HCT116 (cell line): ENCODE results near the gene MAN2B1. TPM values are rescaled to one million over a fixed set of nuclear protein-coding genes. Genes with fewer than 3 reads are reported as not detected.

Experiments
- ATAC-seq: fragments of 200-7000 bp; cut with Tn5 transposase; 2 replicates; pipeline ENCODE4 v1.9.1; 2020; ENCODE audit warnings: mild to moderate bottlenecking, moderate library complexity
- BruUV-seq: library from RNA; stranded (reverse); fragments of 400-500 nt; replicated peaks from 2 replicates; lab custom pipeline; 2021; lab: Mats Ljungman, UMichigan
- CTCF ChIA-PET: fragments of 300-600 bp; sonication (Branson Sonifier 250); formaldehyde crosslinking; loops from one replicate; lab custom pipeline; 2021; ENCODE audit warnings: antibody characterized with exemption; lab: Charles Lee
- POLR2A ChIA-PET: fragments of 300-600, 350-600 bp; sonication (Branson Sonifier 250); formaldehyde crosslinking; loops from one replicate; lab custom pipeline; 2021; ENCODE audit warnings: antibody characterized with exemption; lab: Charles Lee
- RAD21 ChIA-PET, 2 experiments: fragments of 300-600 bp; sonication (Branson Sonifier 250); formaldehyde crosslinking; loops; one replicate each; lab custom pipeline; 2023; ENCODE audit warnings: low total read pairs in 2 of 2; ENCODE audit not compliant: uncharacterized antibody in 2 of 2, unreplicated experiment in 2 of 2, low non-redundant PET in 1 of 2; lab: Charles Lee
- DNase-seq: peaks from one replicate; pipeline ENCODE4 v3.0.0-alpha.2; 2010; ENCODE audit warnings: low read depth, low spot score
- H2AFZ ChIP-seq: fragments of 200-600 bp; shearing (Covaris generic), sonication (generic); 2 replicates; pipeline ENCODE4 v1.6.1; 2017; ENCODE audit warnings: low read depth, mixed run types, mixed read lengths, antibody characterized with exemption, low read length; ENCODE audit not compliant: poor library complexity, severe bottlenecking
- H3K27ac ChIP-seq: 2 replicates; pipeline ENCODE4 v1.5.1; 2012; ENCODE audit warnings: low read depth, low read length
- H3K27me3 ChIP-seq: fragments of 200-600 bp; sonication (generic); 2 replicates; pipeline ENCODE4 v1.6.1; 2016; ENCODE audit warnings: mixed run types, low read length, mixed read lengths; ENCODE audit not compliant: insufficient read depth
- H3K36me3 ChIP-seq, 2 experiments: fragments of 200-500 bp in 1 of 2; fragments of 200-600 bp in 1 of 2; sonication (Bioruptor generic) in 1 of 2; sonication (generic) in 1 of 2; 2 replicates each; pipeline versions ENCODE4 v1.5.1 to v1.6.1; 2014 to 2016; ENCODE audit warnings: low read length in 2 of 2, inconsistent platforms in 1 of 2, mixed read lengths in 1 of 2, mixed run types in 1 of 2; ENCODE audit not compliant: insufficient read depth in 2 of 2, control insufficient read depth in 1 of 2
- H3K4me1 ChIP-seq, 2 experiments: fragments of 200-600 bp in 1 of 2; sonication (generic) in 1 of 2; 2 replicates each; pipeline versions ENCODE4 v1.5.1 to v1.6.1; 2012 to 2017; ENCODE audit warnings: low read length in 2 of 2, inconsistent platforms in 1 of 2, mild to moderate bottlenecking in 1 of 2, mixed read lengths in 1 of 2, mixed run types in 1 of 2, moderate library complexity in 1 of 2; ENCODE audit not compliant: insufficient read depth in 2 of 2, control insufficient read depth in 1 of 2
- H3K4me2 ChIP-seq: fragments of 200-600 bp; sonication (generic); 2 replicates; pipeline ENCODE4 v1.6.1; 2017; ENCODE audit warnings: mixed run types, low read length, mixed read lengths
- H3K4me3 ChIP-seq, 2 experiments: fragments of 200-600 bp in 1 of 2; sonication (generic) in 1 of 2; replicated peaks in 1 of 2; 2 replicates each; pipeline ENCODE4 v1.5.1; 2011 to 2016; ENCODE audit warnings: low read length in 2 of 2, control low read depth in 1 of 2, low read depth in 1 of 2, mild to moderate bottlenecking in 1 of 2, mixed read lengths in 1 of 2, mixed run types in 1 of 2
- H3K79me2 ChIP-seq: fragments of 200-600 bp; sonication (generic); 2 replicates; pipeline ENCODE4 v1.6.1; 2017; ENCODE audit warnings: mild to moderate bottlenecking, mixed run types, low read length, moderate library complexity, mixed read lengths; ENCODE audit not compliant: insufficient read depth
- H3K9ac ChIP-seq: fragments of 200-600 bp; sonication (generic); 2 replicates; pipeline ENCODE4 v1.6.1; 2016; ENCODE audit warnings: low read length, mixed read lengths
- H3K9me2 ChIP-seq: fragments of 200-600 bp; sonication (generic), shearing (Covaris generic); 2 replicates; pipeline ENCODE4 v1.6.1; 2017; ENCODE audit warnings: mixed run types, mild to moderate bottlenecking, moderate library complexity; ENCODE audit not compliant: insufficient read depth
- H3K9me3 ChIP-seq, 2 experiments: fragments of 200-500 bp in 1 of 2; fragments of 200-600 bp in 1 of 2; sonication (Bioruptor generic) in 1 of 2; sonication (generic) in 1 of 2; 2 replicates each; pipeline ENCODE4 v1.6.1; 2014 to 2017; ENCODE audit warnings: low read length in 2 of 2, mixed read lengths in 2 of 2, inconsistent platforms in 1 of 2, low read depth in 1 of 2, mild to moderate bottlenecking in 1 of 2, mixed run types in 1 of 2, moderate library complexity in 1 of 2; ENCODE audit not compliant: control insufficient read depth in 1 of 2, insufficient read depth in 1 of 2
- H4K20me1 ChIP-seq: fragments of 200-600 bp; sonication (generic), shearing (Covaris generic); 2 replicates; pipeline ENCODE4 v1.6.1; 2017; ENCODE audit warnings: mixed run types, mild to moderate bottlenecking, moderate library complexity; ENCODE audit not compliant: insufficient read depth
- CBX3 ChIP-seq: IDR thresholded peaks from 2 replicates; pipeline ENCODE4 v1.6.1; 2012; ENCODE audit warnings: low read depth
- CEBPB ChIP-seq: IDR thresholded peaks from 2 replicates; pipeline ENCODE4 v1.6.1; 2012; ENCODE audit warnings: low read depth
- ELF1 ChIP-seq: IDR thresholded peaks from 2 replicates; pipeline ENCODE4 v1.6.1; 2012; ENCODE audit warnings: low read depth, borderline replicate concordance
- EZH2 ChIP-seq: fragments of 200-600 bp; sonication (generic); IDR thresholded peaks from 2 replicates; pipeline ENCODE4 v1.6.1; 2017; ENCODE audit warnings: antibody characterized with exemption, mixed run types
- EZH2phosphoT487 ChIP-seq: fragments of 200-600 bp; IDR thresholded peaks from 2 replicates; pipeline ENCODE4 v1.6.1; 2018; ENCODE audit warnings: antibody characterized with exemption, borderline replicate concordance
- FOSL1 ChIP-seq: IDR thresholded peaks from 2 replicates; pipeline ENCODE4 v1.6.1; 2012; ENCODE audit warnings: low read depth
- JUND ChIP-seq: IDR thresholded peaks from 2 replicates; pipeline ENCODE4 v1.6.1; 2012
- POLR2A ChIP-seq: IDR thresholded peaks from 2 replicates; pipeline ENCODE4 v1.7.0; 2011; ENCODE audit warnings: borderline replicate concordance; ENCODE audit not compliant: insufficient read depth, insufficient read length; ENCODE audit errors: extremely low read depth
- POLR2AphosphoS5 ChIP-seq: IDR thresholded peaks from 2 replicates; pipeline ENCODE4 v1.6.1; 2011; ENCODE audit warnings: mild to moderate bottlenecking, low read depth, low read length, moderate library complexity
- SIN3A ChIP-seq: IDR thresholded peaks from 2 replicates; pipeline ENCODE4 v1.6.1; 2012; ENCODE audit warnings: low read depth
- SP1 ChIP-seq: IDR thresholded peaks from 2 replicates; pipeline ENCODE4 v1.6.1; 2012; ENCODE audit warnings: low read depth
- SRF ChIP-seq: IDR thresholded peaks from 2 replicates; pipeline ENCODE4 v1.6.1; 2012; ENCODE audit warnings: low read depth
- TCF7L2 ChIP-seq: IDR thresholded peaks from 2 replicates; pipeline ENCODE4 v1.7.0; 2011; ENCODE audit warnings: borderline replicate concordance, inconsistent platforms; ENCODE audit not compliant: insufficient read depth, insufficient read length; ENCODE audit errors: extremely low read depth
- ZFX ChIP-seq: fragments of 450-650 bp; IDR thresholded peaks from 2 replicates; pipeline ENCODE4 v1.6.1; 2017
- intact Hi-C: fragments of 100-400 bp; cut with micrococcal nuclease; formaldehyde crosslinking; loops from 2 replicates; pipeline ENCODE4 v1.10.0; 2022
- total RNA-seq: library from RNA; stranded (reverse); gene quantifications from one replicate; pipeline ENCODE4 v1.2.1, GENCODE V29; 2021; ENCODE audit not compliant: unreplicated experiment
- TF ChIP-seq, protein P1 (sequence below): IDR thresholded peaks from 2 replicates; pipeline ENCODE4 v1.6.1; 2012
- TF ChIP-seq, protein P2 (sequence below), 3 experiments: fragments of 200-600 bp in 1 of 3; sonication (generic) in 1 of 3; IDR thresholded peaks in 2 of 3; conservative IDR thresholded peaks in 1 of 3; 2 replicates each; pipeline ENCODE4 v1.5.1; 2012 to 2017; ENCODE audit warnings: low read depth in 2 of 3, low read length in 2 of 3, antibody characterized with exemption in 1 of 3, borderline replicate concordance in 1 of 3, control low read depth in 1 of 3, mild to moderate bottlenecking in 1 of 3, mixed read lengths in 1 of 3, mixed run types in 1 of 3, moderate library complexity in 1 of 3; ENCODE audit not compliant: insufficient read depth in 1 of 3
- TF ChIP-seq, protein P3 (sequence below): IDR thresholded peaks from 2 replicates; pipeline ENCODE4 v1.6.1; 2012

Gene MAN2B1
- total RNA-seq, 1 experiment from 2014 or later = 48.3 TPM

DNA sequence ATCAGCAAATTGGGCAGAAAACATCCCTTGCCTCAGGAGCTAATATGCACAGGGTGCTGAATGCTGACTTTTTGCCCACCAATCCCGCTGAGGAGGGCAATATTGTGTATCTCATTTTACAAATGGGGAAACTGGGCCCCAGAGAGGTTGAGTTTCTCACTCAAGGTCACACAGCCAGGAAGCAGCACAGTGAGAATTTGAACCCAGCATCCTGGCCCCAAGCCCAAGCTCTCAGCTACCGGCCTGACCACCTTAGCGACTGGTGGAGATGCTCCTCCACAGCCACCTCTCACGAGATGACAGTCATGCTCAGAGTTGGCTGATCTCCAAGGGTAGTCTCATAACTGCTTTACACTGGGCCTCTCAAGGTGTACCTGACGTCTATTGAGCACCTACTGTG, 26.4 kb upstream of the MAN2B1 start:
- no peak overlapping the region for H3K9ac ChIP-seq
- H3K27me3 ChIP-seq = no peaks in the 10 kb centered on the region
- no peak overlapping the region for H3K27ac ChIP-seq
- CTCF ChIA-PET = no interaction called here
- intact Hi-C loops = no loop called here
- no peaks in the 10 kb centered on the region for H4K20me1 ChIP-seq
- H3K9me2 ChIP-seq = no peaks in the 10 kb centered on the region
- H3K79me2 ChIP-seq = peaks cover 10% of the 10 kb centered on the region; the same call in 1 of the 2 replicates
- H3K9me3 ChIP-seq = no peaks in the 10 kb centered on the region
- no peaks in the 10 kb centered on the region; a peak in 1 of 4 replicates for H3K36me3 ChIP-seq
- no TSS peak for BruUV-seq
- no peak overlapping the region for H3K4me3 ChIP-seq
- POLR2A ChIA-PET = no interaction called here
- DNase-seq (no peak), ATAC-seq (no peak)
- no peak overlapping the region for H2AFZ ChIP-seq
- no peak for TF ChIP-seq ELF1
- peaks cover 9 to 23% of the 10 kb centered on the region in 2 experiments; a peak in 3 of 4 replicates for H3K4me1 ChIP-seq
- no peak overlapping the region for H3K4me2 ChIP-seq
- RAD21 ChIA-PET = no interaction called here

DNA sequence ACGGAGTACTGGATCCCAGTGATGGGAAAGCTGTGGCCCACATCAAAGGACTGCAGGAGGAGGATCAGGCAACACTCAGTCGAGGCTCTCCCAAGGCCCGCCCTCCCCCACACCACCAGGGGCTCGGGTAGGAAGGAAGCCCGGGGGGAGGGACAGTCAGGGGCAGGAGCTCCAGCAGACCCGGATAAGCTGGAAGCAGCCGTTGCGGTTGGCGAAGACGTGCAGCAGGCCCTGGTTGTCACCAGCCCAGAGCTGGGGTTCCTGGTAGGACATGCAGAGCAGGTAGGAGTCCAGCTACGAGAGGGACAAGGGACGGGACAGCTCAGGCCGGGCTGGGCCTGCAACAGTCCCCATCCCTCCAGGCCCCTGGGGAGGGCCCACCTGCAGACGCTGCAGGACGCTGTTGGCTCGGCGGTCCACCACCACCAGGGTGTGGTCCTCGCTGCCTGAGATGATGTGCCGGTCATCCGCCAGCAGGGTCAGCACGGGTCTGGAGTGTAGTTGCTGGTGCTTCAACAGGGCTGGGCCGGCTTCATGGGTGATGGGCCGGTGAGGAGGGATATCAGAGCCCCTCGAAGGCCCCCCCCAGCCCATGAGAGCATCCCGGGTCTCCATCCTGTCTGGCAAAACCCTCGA, 23.2 kb upstream of the MAN2B1 start:
- RAD21 ChIA-PET = no interaction called here
- intact Hi-C loops = no loop called here
- H4K20me1 ChIP-seq = no peaks in the 10 kb centered on the region
- DNase-seq (no peak), ATAC-seq (peak; percentile 10; the same call in 1 of the 2 replicates)
- H2AFZ ChIP-seq = no peak overlapping the region
- H3K27ac ChIP-seq = no peak overlapping the region
- H3K4me2 ChIP-seq = no peak overlapping the region
- no peaks in the 10 kb centered on the region for H3K79me2 ChIP-seq
- no TSS peak for BruUV-seq
- H3K27me3 ChIP-seq = no peaks in the 10 kb centered on the region
- POLR2A ChIA-PET = no interaction called here
- no peaks in the 10 kb centered on the region for H3K9me2 ChIP-seq
- no peaks in the 10 kb centered on the region for H3K9me3 ChIP-seq
- no peak overlapping the region for H3K9ac ChIP-seq
- H3K4me1 ChIP-seq = no peaks in the 10 kb centered on the region
- CTCF ChIA-PET = no interaction called here
- no peaks in the 10 kb centered on the region; a peak in 1 of 4 replicates for H3K36me3 ChIP-seq
- no peak overlapping the region for H3K4me3 ChIP-seq
- TF ChIP-seq POLR2AphosphoS5 (no peak), SP1 (no peak), CEBPB (no peak), SRF (no peak), TCF7L2 (no peak), ZFX (no peak), POLR2A (no peak), JUND (no peak), SIN3A (no peak), EZH2phosphoT487 (no peak), CBX3 (no peak), ELF1 (no peak), FOSL1 (no peak), EZH2 (no peak)
- TF ChIP-seq, protein P1, sequence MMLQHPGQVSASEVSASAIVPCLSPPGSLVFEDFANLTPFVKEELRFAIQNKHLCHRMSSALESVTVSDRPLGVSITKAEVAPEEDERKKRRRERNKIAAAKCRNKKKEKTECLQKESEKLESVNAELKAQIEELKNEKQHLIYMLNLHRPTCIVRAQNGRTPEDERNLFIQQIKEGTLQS = no peak
- TF ChIP-seq, protein P2, sequence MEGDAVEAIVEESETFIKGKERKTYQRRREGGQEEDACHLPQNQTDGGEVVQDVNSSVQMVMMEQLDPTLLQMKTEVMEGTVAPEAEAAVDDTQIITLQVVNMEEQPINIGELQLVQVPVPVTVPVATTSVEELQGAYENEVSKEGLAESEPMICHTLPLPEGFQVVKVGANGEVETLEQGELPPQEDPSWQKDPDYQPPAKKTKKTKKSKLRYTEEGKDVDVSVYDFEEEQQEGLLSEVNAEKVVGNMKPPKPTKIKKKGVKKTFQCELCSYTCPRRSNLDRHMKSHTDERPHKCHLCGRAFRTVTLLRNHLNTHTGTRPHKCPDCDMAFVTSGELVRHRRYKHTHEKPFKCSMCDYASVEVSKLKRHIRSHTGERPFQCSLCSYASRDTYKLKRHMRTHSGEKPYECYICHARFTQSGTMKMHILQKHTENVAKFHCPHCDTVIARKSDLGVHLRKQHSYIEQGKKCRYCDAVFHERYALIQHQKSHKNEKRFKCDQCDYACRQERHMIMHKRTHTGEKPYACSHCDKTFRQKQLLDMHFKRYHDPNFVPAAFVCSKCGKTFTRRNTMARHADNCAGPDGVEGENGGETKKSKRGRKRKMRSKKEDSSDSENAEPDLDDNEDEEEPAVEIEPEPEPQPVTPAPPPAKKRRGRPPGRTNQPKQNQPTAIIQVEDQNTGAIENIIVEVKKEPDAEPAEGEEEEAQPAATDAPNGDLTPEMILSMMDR (IDR thresholded peaks at IDR 0.05 in 2 of 3, conservative IDR thresholded peaks at IDR 0.05 in 1 of 3; ENCODE audit: borderline replicate concordance in 1 of 3, insufficient read depth in 1 of 3, low read depth in 2 of 3, low read length in 2 of 3) = no peak
- TF ChIP-seq, protein P3, sequence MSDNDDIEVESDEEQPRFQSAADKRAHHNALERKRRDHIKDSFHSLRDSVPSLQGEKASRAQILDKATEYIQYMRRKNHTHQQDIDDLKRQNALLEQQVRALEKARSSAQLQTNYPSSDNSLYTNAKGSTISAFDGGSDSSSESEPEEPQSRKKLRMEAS = no peak
